Urinary bladder (tissue), 4 donors: ENCODE data around the gene LPCAT1. TPM values are rescaled to one million over a fixed set of nuclear protein-coding genes. Genes with fewer than 3 reads are reported as not detected.
"Not testable (repeated sequence)": the region's sequence is repeated elsewhere in the genome, so short reads cannot be mapped to it uniquely, and the experiment has no call there.

Experiments used
- DNase-seq: peaks from one replicate; pipeline ENCODE4 v3.0.0-alpha.2; 2015; ENCODE audit errors: extremely low spot score
- H3K27ac ChIP-seq: one replicate; pipeline ENCODE4 v1.5.1; 2013; ENCODE audit warnings: low read depth, mild to moderate bottlenecking, moderate library complexity
- H3K36me3 ChIP-seq: one replicate; pipeline ENCODE4 v1.6.1; 2013; ENCODE audit warnings: mild to moderate bottlenecking, moderate library complexity; ENCODE audit not compliant: insufficient read depth
- H3K4me1 ChIP-seq: one replicate; pipeline ENCODE4 v1.6.1; 2013; ENCODE audit warnings: mild to moderate bottlenecking, moderate library complexity; ENCODE audit not compliant: insufficient read depth
- H3K4me3 ChIP-seq: one replicate; pipeline ENCODE4 v1.5.1; 2013; ENCODE audit warnings: low read depth, low read length
- WGBS: extraction: QIAGEN DNeasy Blood & Tissue Kit; methylation state at CpG from one replicate; pipeline ENCODE4 v1.1.7; 2013; 5-methylcytosine and 5-hydroxymethylcytosine counted together
- polyA plus RNA-seq: library from polyadenylated mRNA; stranded (reverse); fragments of 200-250 nt; gene quantifications from one replicate; pipeline ENCODE4 v1.2.3, GENCODE V29; 2013
- total RNA-seq: library from RNA; depleted of rRNA; stranded (reverse); fragments of >200 nt; gene quantifications from one replicate; pipeline ENCODE4 v1.2.3, GENCODE V29; 2014
- donor health status: healthy with polysubstance abuse.
- donor health status: healthy.

The LPCAT1 gene
- total and polyA plus RNA-seq, 2 donors = 31.4 to 32.9 TPM

DNA sequence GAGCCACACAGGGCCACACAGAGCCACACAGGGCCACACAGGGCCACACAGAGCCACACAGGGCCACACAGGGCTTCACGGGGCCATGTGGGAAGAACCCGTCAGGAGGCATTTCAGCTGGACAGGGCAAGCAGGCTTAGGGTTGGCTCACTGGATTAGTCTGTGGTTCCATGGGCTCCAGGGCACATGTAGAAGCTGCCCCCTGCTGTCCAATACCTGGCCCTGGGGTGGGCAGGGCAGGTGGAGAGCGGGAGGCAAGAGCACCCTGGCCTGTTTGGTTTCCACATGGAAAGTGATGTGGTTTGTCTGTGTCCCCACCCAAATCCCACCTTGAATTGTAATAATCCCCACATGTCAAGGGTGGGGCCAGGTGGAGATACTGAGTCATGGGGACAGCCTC is 16.4 kb upstream of the LPCAT1 start:
- DNase-seq = no peak
- Histone ChIP-seq H3K4me3 (no peak overlapping the region), H3K27ac (no peak overlapping the region), H3K36me3 (no peaks in the 10 kb centered on the region), H3K4me1 (no peaks in the 10 kb centered on the region)
- 99% methylated on average over 3 of the region's 3 CpGs for whole genome bisulfite sequencing

DNA sequence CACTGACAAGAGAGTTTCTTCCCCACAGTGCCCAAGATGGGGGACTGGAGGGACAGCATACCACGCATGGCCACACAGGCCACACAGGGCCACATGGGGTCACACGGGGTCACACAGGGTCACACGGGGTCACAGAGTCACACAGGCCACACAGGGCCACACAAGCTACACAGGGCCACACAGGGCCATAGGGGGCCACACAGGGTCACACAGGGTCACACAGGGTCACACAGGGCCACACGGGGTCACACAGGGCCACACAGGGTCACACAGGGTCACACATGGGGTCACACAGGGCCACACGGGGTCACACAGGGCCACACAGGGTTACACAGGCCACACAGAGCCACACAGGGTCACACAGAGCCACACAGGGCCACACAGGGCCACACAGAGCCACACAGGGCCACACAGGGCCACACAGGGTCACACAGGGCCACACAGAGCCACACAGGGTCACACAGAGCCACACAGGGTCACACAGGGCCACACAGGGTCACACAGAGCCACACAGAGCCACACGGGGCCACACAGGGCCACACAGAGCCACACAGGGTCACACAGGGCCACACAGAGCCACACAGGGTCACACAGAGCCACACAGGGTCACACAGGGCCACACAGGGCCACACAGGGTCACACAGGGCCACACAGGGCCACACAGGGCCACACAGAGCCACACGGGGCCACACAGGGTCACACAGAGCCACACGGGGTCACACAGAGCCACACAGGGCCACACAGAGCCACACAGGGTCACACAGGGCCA is 15.8 kb upstream of the LPCAT1 start:
- not testable (repeated sequence) for H3K36me3 ChIP-seq, H3K27ac ChIP-seq, DNase-seq, H3K4me1 ChIP-seq, H3K4me3 ChIP-seq
- WGBS = 79% methylated on average over 8 of the region's 8 CpGs

DNA sequence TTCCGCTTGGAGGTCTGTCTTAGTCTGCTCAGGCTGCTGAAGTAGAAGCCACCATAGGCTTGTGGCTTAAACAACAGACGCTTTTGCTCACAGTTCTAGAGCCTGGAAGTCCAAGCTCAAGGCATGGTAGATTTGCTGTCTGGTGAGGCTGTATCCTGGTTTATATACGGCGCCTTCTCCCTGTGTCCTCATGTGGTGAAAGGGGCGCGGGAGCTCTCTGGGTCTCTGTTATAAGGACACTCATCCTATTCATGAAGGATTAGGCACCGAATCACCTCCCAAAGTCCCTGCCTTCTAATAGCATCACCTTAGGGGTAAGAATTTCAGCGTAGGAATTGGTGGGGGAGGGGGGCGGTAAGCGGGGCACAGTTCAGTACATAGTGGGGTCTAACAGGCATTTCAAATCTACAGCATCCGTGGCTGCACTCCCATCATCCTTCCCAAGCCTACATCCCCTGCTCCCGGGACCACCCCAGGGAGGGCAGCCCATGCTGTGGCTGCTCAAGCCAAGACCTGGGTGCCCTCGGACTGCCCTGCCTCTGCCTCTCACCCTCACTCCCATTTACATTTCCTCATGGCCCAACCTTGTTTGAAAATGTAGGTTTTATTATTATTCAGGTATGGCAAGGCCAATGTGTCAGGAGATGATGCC is 15.1 kb upstream of the LPCAT1 start:
- H3K36me3 ChIP-seq = no peaks in the 10 kb centered on the region
- WGBS = 95% methylated on average over 13 of the region's 13 CpGs
- H3K4me1 ChIP-seq = no peaks in the 10 kb centered on the region
- no peak overlapping the region for H3K27ac ChIP-seq
- DNase-seq = no peak
- no peak overlapping the region for H3K4me3 ChIP-seq

DNA sequence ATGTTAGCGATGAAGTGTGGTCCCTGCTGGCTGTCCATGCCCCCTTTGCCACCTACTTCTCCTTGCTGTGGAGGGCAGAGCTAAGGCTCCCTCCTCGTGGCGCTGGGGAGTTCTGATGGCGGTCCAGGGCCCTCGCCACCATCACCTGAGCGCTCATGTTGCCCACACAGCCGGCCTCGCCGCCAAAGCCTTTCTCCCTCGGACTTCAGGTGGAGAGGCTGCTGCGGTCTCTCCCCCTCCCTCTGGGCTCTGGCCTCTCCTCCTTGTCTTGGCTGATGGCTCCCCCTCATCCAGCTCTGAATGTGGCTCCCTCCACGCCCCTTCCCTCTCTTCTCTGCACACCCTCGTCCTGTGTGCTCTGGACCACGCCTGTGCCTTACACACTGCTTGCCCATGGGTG is 14.5 kb upstream of the LPCAT1 start:
- WGBS = 93% methylated on average over 14 of the region's 14 CpGs
- DNase-seq = no peak
- Histone ChIP-seq H3K27ac (no peak overlapping the region), H3K4me3 (no peak overlapping the region), H3K4me1 (no peaks in the 10 kb centered on the region), H3K36me3 (no peaks in the 10 kb centered on the region)

DNA sequence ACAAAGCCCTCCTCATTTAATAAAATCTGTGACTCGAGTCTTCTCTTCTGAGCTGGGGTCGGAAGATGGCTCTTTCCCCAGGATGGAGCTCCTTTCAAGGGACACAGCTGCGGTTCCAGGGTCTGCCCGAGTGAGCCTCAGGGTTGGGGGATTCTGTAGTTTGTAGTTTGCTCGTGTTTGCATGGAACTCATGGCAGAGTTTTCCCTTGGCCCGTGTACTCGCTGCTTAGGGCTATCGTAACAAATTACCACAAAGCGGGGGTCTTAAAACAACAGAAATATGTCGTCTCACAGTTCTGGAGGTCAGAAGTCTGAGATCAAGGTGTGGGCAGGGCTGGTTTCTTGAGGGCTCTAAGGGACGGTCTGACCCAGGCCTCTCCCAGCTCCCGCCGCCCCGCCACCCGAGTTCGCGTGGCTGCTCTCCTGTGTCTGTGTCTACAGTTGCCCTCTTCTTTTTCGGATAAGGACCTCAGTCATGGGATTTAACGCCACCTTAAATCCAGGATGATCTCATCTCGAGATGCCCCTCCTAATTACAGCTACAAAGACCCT is 13.9 kb upstream of the LPCAT1 start:
- no peak overlapping the region for H3K27ac ChIP-seq
- DNase-seq = no peak
- H3K4me3 ChIP-seq = no peak overlapping the region
- no peaks in the 10 kb centered on the region for H3K4me1 ChIP-seq
- no peaks in the 10 kb centered on the region for H3K36me3 ChIP-seq
- WGBS = 93% methylated on average over 20 of the region's 20 CpGs

DNA sequence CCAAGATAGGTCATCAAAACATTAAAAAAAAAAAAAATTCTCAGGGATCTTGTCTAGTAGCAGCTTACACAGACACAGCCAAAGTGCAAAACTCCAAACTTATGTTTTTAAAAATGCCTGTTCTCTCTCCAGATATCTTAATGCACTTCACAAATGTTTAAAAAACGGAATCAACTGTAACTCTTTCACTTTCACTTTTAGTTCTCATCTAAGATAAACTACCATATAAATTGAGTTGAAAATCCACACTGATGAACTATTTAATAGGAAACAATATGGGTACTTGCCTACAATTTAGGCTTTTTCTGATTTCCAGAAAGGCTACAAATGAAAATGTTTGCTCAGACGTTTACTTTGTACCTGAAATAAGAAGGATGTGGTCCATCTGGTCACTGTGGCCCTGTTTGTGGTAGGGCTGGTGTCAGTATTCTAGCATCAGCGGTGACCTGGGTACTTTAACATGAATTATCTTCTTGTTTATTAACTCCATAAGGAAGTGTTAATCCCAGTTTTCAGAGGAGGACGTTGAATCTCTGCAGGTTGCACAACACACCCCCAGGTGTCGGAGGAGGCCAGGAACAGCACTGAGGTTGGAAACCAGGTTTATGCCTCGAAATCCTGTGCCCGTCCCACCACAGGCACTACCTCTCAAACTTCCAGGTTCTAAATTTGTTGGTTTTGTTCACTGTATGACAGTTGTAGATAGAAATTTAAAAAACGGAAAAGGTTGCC is 13.3 kb upstream of the LPCAT1 start:
- no peak for DNase-seq
- H3K4me1 ChIP-seq = no peaks in the 10 kb centered on the region
- H3K4me3 ChIP-seq = peak overlapping the region; percentile 23
- no peaks in the 10 kb centered on the region for H3K36me3 ChIP-seq
- H3K27ac ChIP-seq = no peak overlapping the region
- 68% methylated on average over 8 of the region's 8 CpGs for WGBS

DNA sequence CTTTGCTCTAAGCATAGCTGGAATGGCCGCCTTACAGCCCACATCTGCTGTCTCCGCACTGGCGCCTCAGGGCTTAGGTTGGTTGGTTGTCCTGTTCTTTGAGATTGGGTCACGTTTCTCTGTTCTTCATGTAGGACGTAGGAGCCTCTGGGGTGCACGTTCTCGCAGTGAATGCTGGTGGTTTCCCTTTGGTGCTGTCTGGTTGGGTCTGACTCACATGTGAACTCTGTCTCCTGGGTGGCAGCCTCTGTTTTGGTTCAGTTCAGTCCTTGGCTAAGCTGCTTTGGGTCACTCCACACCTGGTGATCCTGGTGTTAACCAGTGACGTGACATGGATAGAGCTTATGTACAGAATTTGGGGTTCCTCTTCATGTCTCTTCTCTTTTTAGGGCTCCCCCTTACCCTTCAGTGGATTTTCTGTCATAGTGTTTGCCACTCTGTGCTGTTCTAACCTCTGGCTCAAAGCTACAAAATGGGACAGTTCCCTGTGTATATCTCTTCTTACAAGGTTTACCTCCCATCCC is 12.6 kb upstream of the LPCAT1 start:
- Histone ChIP-seq H3K27ac (no peak overlapping the region), H3K4me1 (no peaks in the 10 kb centered on the region), H3K36me3 (no peaks in the 10 kb centered on the region), H3K4me3 (peak overlapping the region; percentile 23)
- WGBS = 76% methylated on average over 8 of the region's 8 CpGs
- DNase-seq = no peak

DNA sequence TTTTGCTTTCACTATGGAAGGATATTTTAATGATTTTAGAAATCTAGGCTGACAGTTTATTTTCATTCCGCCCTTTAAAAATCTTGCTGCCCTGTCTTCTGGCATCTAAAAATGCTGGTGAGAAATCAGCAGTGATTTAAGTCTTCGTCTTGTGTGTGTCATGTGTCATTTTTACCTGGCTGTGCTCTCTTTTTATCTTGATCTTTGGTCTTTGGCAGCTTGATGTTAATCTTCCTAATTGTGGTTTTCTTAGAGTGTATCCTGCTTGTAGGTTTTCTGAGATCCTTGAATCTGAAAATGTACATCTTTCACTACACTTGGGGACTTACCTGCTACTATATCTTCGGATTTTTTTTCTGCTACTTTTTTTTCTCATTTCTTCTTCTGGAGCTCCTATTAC is 11.9 kb upstream of the LPCAT1 start:
- Histone ChIP-seq H3K36me3 (no peaks in the 10 kb centered on the region), H3K4me3 (no peak overlapping the region), H3K4me1 (no peaks in the 10 kb centered on the region), H3K27ac (no peak overlapping the region)
- 85% methylated on average over 3 of the region's 3 CpGs for WGBS
- DNase-seq = no peak

DNA sequence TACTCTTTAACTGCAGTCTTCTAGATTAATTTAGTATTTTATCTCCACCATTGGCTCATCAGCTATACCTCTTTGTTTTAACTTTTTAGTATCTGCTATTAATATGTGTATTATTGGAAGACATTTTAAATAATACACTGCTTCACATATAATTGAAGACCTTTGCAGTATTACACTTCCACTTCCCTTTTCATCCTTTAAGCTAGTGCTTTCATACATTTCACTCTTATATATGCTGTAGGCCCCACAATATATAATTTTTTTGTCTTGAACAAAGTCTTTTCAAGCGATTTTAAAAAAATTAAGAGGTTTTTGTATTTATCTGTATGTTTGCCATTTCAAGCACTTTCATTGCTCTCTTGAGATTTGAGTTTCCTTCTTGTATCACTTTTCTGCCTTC is 8.6 kb upstream of the LPCAT1 start:
- H3K4me3 ChIP-seq = no peak overlapping the region
- no peaks in the 10 kb centered on the region for H3K4me1 ChIP-seq
- no peak overlapping the region for H3K27ac ChIP-seq
- 70% methylated on average over 1 of the region's 1 CpG for WGBS
- H3K36me3 ChIP-seq = no peaks in the 10 kb centered on the region
- DNase-seq = no peak

DNA sequence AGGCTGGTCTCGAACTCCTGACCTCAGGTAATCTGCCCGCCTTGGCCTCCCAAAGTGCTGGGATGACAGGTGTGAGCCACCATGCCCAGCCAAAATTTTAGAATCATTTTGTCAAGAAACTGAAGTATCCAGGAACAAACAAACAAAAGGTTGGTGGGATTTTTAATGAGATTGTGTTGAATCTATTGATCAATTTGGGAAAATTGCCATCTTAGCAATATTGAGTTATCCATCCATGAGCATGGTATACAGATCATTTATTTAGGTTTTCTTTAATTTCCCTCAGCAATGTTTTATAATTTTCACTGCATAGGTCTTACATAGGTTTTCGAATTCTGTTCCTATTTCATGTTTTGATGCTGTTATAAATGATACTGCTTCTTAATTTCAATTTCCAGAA is 5.7 kb upstream of the LPCAT1 start:
- no peak overlapping the region for H3K4me3 ChIP-seq
- no peaks in the 10 kb centered on the region for H3K36me3 ChIP-seq
- DNase-seq = no peak
- no peak overlapping the region for H3K27ac ChIP-seq
- 93% methylated on average over 3 of the region's 3 CpGs for WGBS
- no peaks in the 10 kb centered on the region for H3K4me1 ChIP-seq

DNA sequence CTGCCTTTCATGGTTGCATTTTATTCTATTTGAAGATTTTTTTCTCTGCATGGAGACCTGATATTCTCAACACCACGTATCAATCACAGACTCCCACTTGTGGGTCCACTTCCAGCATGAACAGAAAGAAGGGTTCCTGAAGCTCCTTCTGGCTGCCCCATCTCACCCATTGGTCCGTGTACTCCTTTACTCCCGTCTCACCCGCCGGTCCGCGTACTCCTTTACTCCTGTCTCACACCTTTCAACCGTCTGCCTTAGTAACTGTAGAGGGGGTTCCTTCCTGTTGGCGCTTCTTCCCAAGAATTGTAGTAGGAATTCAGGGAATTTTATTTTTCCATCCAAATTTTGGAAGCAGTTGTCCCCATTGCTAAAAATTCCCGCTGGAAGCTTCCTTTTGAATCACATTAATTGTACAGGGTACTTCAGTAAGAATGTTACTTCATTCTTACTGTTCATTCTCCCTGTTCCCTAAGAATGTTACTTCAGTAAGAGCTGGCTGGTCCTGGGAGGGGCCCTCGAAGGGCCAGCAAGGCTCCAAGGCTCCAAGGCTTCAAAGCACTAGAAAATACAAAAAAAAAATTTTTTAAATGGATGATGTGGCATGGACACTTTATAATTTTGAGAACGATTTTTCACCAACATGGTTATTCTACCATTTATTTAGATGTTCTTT is 3.9 kb upstream of the LPCAT1 start:
- Histone ChIP-seq H3K4me3 (no peak overlapping the region), H3K4me1 (no peaks in the 10 kb centered on the region), H3K27ac (no peak overlapping the region), H3K36me3 (no peaks in the 10 kb centered on the region)
- WGBS = 80% methylated on average over 12 of the region's 12 CpGs
- no peak for DNase-seq

DNA sequence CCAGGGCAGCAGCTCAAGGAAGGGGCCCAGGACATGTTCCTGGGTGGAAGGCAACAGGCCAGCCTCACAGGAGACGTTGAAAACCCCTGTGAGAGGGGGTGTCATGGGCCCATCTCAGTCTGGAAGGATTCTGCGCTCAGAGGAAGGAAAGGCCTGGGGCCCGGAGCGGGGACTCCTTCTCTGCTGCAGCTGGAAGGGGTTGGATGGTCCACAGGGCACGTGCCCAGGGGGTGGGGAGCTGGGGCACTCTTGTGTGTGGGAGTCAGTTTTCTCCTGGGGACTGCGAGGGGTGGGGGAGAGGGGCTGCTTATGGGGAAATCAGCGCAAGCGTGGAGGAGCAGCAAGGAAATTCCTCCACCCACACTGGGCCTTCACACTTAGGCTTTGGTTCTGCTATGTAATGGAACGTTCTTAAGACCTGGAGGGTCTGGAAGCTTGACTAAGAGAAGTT is 2.9 kb upstream of the LPCAT1 start:
- H3K27ac ChIP-seq = no peak overlapping the region
- WGBS = 82% methylated on average over 9 of the region's 9 CpGs
- no peaks in the 10 kb centered on the region for H3K36me3 ChIP-seq
- H3K4me3 ChIP-seq = no peak overlapping the region
- DNase-seq = no peak
- no peaks in the 10 kb centered on the region for H3K4me1 ChIP-seq

DNA sequence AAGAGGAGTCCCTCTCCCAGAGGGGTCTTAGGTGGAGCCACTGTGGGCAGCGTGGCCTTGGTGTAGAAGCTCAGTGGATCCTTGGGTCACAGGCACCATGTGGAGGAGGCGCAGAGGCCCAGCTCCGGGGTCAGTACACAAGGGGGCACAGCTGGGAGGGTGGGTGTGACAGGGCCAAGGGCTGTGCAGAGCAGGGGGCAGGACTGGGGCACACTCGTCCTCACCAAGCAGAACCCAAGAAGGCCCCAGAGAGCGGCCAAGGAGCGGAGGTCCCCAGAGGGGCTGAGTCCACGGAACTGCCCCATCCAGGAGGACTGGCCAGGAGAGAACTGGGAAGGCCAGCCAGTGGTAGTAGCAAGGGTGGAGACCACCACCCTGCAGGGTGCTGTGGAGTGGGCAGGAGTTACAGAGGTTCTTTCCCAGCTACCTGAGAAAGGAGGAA is 2.5 kb upstream of the LPCAT1 start:
- DNase-seq = no peak
- 88% methylated on average over 7 of the region's 7 CpGs for WGBS

More for the DNA sequence above, 2.5 kb upstream of the LPCAT1 start:
- H3K4me1 ChIP-seq = no peaks in the 10 kb centered on the region
- no peaks in the 10 kb centered on the region for H3K36me3 ChIP-seq
- no peak overlapping the region for H3K27ac ChIP-seq
- no peak overlapping the region for H3K4me3 ChIP-seq
